ENCODE measurements around the gene AQP3.
"Not testable (repeated sequence)": the region's sequence is repeated elsewhere in the genome, so short reads cannot be mapped to it uniquely, and the experiment has no call there.

GRCh38 chr9:33493819-33494218 lies 46.4 kb upstream of the AQP3 start:
- TF ChIP-seq CTCF (IDR thresholded peaks at IDR 0.05 in 4 of 5, conservative IDR thresholded peaks at IDR 0.05 in 1 of 5); POLR2A (IDR thresholded peaks at IDR 0.05): not testable (repeated sequence)

Measured in gastrocnemius medialis (tissue), 4 donors.